ENCODE results near the gene C2orf66. TPM values are rescaled to one million over a fixed set of nuclear protein-coding genes. Genes with fewer than 3 reads are reported as not detected.

C2orf66 gene
- total RNA-seq, result 1 to 10 TPM in 1 of 4 donors, not detected in 3; 1.1 TPM

DNA sequence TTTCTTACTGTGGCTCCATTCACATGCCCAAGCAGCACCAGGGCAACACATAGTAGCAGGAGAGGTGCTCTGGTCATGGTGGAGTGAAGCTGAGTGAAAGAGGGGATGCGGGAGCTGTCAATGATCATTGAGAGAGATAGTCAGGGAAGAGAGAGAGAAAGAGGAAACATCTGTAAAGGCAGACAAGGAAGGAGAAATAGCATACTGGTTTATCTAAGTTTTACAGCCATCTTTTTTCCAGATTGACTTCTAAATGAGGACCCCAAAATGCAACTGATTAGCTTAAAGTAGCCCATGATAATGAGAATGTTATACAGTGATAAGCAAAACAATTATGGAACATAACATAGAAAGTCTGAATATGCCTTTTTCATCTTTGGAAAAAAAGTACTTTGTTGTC is at the start of gene C2orf66:
Gene C2orf66 (minus strand): TSS at position 96 of the 400 bp plus-strand sequence. CDS start 19 bp downstream, at position 77.
- DNase-seq, result no peak
- no peaks in the 10 kb centered on the region for H3K36me3 ChIP-seq
- TF ChIP-seq POLR2A (IDR thresholded peaks at IDR 0.05) (no peak), CTCF (IDR thresholded peaks at IDR 0.05) (no peak)
- no peaks in the 10 kb centered on the region for H3K4me1 ChIP-seq
- no peaks in the 10 kb centered on the region for H3K9me3 ChIP-seq
- no peak within 1 kb of the TSS for H3K4me3 ChIP-seq
- H3K27me3 ChIP-seq, result no peaks in the 10 kb centered on the region
- H3K27ac ChIP-seq, result no peak within 1 kb of the TSS

GRCh38 chr2:196854629-196855028 is 45.5 kb upstream of the C2orf66 start:
- no peak for DNase-seq
- H3K36me3 ChIP-seq, result peaks cover 0 to 2% (median 0%) of the 10 kb centered on the region in 3 donors
- no peak overlapping the region for H3K4me3 ChIP-seq
- H3K4me1 ChIP-seq, result no peaks in the 10 kb centered on the region
- no peaks in the 10 kb centered on the region for H3K27me3 ChIP-seq
- H3K27ac ChIP-seq, result no peak overlapping the region
- TF ChIP-seq CTCF (IDR thresholded peaks at IDR 0.05), result no peak
- no peaks in the 10 kb centered on the region for H3K9me3 ChIP-seq

DNA sequence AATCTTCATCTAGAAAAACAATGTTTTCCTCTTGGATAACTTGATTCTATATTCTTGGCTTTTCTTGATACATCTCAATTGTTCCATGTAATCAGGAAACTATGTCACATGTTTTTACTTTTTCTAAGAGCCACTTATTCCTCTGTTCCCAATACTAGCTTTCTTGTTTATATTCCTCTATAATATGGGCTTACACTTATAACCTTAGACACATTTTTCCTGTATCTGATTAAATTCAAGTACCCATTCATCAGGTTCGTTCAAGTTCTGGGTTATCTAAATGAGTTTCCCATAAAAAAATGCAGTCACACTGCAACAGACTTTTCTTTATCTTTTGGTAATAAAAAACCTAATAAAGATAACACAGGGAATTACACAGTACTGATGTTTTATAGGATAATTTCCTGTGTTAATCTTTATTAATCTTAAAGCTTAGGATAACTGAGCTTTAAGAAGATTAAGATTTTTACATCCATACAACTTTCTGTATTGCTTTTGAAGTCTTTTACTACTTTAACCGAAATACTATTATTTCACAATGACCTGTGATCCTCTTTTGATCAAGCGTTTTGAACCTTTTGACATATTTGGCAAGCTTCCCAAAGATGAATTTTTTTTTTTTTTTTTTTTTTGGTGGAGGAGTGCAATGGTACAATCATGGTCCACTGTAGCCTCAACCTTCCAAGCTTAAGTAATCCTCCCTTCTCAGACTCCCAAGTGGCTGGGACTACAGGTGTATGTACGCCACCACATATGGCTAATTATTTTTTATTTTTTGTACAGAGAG is 44.3 kb upstream of the C2orf66 start:
- Histone ChIP-seq H3K9me3 (no peaks in the 10 kb centered on the region), H3K4me3 (no peak overlapping the region), H3K4me1 (no peaks in the 10 kb centered on the region), H3K27ac (no peak overlapping the region), H3K27me3 (no peaks in the 10 kb centered on the region), H3K36me3 (no peaks in the 10 kb centered on the region)
- DNase-seq, result no peak
- no peak for TF ChIP-seq CTCF (IDR thresholded peaks at IDR 0.05)
- TF ChIP-seq POLR2A (IDR thresholded peaks at IDR 0.05), result no peak

DNA sequence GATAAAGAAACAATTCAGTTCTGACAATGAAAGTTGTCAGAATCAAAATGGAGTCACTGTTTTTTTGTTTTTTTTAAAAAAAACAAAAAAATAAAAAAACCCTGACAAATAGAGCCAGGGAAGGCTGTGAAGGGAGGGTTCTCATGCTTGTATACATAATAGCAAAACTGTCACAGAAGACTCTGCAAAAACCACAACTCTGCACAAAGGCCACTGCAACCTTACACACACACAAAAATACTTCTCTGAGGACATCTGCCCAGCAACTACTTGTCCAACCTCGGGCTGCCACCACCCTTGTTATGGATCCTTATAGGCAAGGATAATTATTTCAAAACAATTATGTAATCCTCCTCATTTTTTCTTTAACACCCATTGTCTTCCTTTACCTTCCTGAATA is 41.9 kb upstream of the C2orf66 start:
- H3K36me3 ChIP-seq, result no peaks in the 10 kb centered on the region
- no peak overlapping the region for H3K27ac ChIP-seq
- no peaks in the 10 kb centered on the region for H3K4me1 ChIP-seq
- no peak for DNase-seq
- H3K9me3 ChIP-seq, result no peaks in the 10 kb centered on the region
- TF ChIP-seq POLR2A (IDR thresholded peaks at IDR 0.05) (no peak), CTCF (IDR thresholded peaks at IDR 0.05) (no peak)
- H3K4me3 ChIP-seq, result no peak overlapping the region
- no peaks in the 10 kb centered on the region for H3K27me3 ChIP-seq

DNA sequence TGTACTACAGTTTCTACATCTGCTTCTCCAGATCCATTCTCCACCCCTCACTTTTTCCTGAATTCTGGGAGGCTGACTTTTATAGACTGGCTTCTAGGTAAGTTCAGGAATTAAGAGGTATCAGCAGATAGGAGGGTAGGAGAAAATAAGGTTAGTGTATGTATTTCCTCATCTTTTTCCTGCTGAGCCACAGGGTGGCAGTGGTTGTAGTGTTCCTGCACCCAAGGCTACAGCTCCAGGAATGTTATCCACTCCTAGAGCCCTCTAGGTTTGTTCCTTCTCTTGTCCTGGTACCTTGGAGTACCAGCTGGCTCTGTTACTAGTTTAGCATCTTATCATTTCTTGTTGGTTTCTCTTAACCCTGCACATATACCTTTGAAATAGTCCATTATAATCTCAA is 40.7 kb upstream of the C2orf66 start:
- Histone ChIP-seq H3K36me3 (no peaks in the 10 kb centered on the region), H3K9me3 (no peaks in the 10 kb centered on the region), H3K4me3 (no peak overlapping the region), H3K4me1 (no peaks in the 10 kb centered on the region), H3K27ac (no peak overlapping the region), H3K27me3 (no peaks in the 10 kb centered on the region)
- DNase-seq, result no peak
- TF ChIP-seq CTCF (IDR thresholded peaks at IDR 0.05) (peak in 4 of 6 experiments; percentile 17 to 63 (median 60)), POLR2A (IDR thresholded peaks at IDR 0.05) (no peak)
